Measurements from ENCODE around the gene EBF4. TPM values are rescaled to one million over a fixed set of nuclear protein-coding genes. Genes with fewer than 3 reads are reported as not detected.

The EBF4 gene
- total and polyA plus RNA-seq, 10 of the 15 experiments (the other 5 are each of a cell fraction or from before 2014, with no cell fraction given), result 0.13 TPM; not detected in 9

DNA sequence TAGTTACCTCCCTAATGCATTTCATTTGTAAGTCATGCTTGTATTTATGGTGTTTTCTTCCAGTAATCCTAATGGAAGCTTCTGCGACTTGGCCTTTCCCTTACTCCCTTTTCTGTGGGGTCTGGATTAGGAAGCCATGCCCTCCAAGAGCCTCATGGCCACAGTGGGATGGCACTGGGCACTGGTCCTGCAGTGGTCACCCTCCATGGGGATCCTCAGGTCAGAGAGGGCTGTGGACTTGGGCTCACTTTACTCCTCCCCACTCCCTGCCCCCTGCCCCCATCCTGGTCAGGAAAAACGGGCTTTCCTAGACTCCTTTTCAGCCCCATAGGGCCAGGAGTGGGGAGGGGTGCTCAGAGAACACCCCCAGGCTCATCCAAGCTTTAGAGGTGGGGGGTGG lies 49.9 kb downstream of the EBF4 start (continued):
- TF ChIP-seq, protein P1, sequence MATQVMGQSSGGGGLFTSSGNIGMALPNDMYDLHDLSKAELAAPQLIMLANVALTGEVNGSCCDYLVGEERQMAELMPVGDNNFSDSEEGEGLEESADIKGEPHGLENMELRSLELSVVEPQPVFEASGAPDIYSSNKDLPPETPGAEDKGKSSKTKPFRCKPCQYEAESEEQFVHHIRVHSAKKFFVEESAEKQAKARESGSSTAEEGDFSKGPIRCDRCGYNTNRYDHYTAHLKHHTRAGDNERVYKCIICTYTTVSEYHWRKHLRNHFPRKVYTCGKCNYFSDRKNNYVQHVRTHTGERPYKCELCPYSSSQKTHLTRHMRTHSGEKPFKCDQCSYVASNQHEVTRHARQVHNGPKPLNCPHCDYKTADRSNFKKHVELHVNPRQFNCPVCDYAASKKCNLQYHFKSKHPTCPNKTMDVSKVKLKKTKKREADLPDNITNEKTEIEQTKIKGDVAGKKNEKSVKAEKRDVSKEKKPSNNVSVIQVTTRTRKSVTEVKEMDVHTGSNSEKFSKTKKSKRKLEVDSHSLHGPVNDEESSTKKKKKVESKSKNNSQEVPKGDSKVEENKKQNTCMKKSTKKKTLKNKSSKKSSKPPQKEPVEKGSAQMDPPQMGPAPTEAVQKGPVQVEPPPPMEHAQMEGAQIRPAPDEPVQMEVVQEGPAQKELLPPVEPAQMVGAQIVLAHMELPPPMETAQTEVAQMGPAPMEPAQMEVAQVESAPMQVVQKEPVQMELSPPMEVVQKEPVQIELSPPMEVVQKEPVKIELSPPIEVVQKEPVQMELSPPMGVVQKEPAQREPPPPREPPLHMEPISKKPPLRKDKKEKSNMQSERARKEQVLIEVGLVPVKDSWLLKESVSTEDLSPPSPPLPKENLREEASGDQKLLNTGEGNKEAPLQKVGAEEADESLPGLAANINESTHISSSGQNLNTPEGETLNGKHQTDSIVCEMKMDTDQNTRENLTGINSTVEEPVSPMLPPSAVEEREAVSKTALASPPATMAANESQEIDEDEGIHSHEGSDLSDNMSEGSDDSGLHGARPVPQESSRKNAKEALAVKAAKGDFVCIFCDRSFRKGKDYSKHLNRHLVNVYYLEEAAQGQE (IDR thresholded peaks at IDR 0.05; ENCODE audit: low read depth, low read length), result no peak
- TF ChIP-seq EZH2 (IDR thresholded peaks at IDR 0.05; ENCODE audit: borderline replicate concordance, control insufficient read depth, low read depth, low read length) (no peak), ASH2L (IDR thresholded peaks at IDR 0.05; ENCODE audit: borderline replicate concordance, low read depth) (no peak), GATAD2B (conservative IDR thresholded peaks at IDR 0.05; ENCODE audit: low read depth) (no peak), NR2C1 (IDR thresholded peaks at IDR 0.05) (no peak), CREM (IDR thresholded peaks at IDR 0.05; ENCODE audit: low read depth) (no peak)
- TF ChIP-seq, protein P2, sequence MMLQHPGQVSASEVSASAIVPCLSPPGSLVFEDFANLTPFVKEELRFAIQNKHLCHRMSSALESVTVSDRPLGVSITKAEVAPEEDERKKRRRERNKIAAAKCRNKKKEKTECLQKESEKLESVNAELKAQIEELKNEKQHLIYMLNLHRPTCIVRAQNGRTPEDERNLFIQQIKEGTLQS (IDR thresholded peaks at IDR 0.05; ENCODE audit: borderline replicate concordance, extremely low read depth, low read depth, low read length), result no peak

DNA sequence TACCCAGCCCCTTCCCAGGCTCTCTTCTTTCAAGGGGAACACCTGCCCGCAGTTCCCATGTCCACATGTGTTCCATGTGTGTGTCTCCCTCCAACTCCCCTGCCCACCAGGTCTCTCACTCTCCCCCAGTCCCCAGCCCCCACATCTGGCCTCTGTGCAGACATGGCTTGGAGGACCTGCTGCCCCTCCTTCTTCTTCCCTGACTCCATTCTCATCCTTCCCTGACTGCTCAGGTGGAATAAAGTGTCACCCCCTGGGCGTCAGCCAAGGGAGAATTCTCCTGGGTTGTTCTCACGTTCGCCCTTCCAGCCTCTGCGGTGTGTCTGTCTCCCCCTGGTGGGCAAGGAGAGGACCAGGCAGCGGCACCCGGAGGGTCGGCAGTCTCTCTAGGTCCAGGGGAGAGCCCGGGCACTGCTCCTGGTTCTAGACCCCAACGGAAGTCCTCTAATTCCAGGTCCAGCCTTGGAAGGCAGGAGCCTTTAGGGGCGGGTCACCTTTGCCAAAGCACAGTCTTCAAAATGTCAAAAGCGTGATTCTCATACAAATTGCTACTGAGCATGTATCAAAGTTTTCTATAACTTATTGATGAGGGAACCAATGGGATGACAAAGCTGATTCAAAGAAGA lies 50.5 kb downstream of the EBF4 start:
- Histone ChIP-seq H3K27ac (ENCODE audit: control insufficient read depth, insufficient read depth) (no peak overlapping the region), H3K9ac (ENCODE audit: control insufficient read depth, insufficient read depth, low read length) (no peak overlapping the region), H3K4me1 (ENCODE audit: control insufficient read depth, insufficient read depth, low read length) (no peaks in the 10 kb centered on the region), H3K36me3 (ENCODE audit: control insufficient read depth in 2 of 2, insufficient read depth in 2 of 2, low read length in 1 of 2) (no peaks in the 10 kb centered on the region), H4K20me1 (ENCODE audit: control insufficient read depth, insufficient read depth) (no peaks in the 10 kb centered on the region), H3K4me3 (no peak overlapping the region), H2AFZ (ENCODE audit: control insufficient read depth, low read depth, low read length) (no peak overlapping the region; the same call in 1 of the 2 replicates), H3K27me3 (replicated peaks in 1 of 2; ENCODE audit: control insufficient read depth in 2 of 2, insufficient read depth in 2 of 2, low read length in 1 of 2) (no peaks in the 10 kb centered on the region; a peak in 2 of 4 replicates), H3K9me3 (replicated peaks; ENCODE audit: control insufficient read depth, insufficient read depth, low read length) (no peaks in the 10 kb centered on the region), H3K79me2 (ENCODE audit: control insufficient read depth, insufficient read depth, low read length) (no peaks in the 10 kb centered on the region), H3K4me2 (ENCODE audit: control insufficient read depth, insufficient read depth) (no peak overlapping the region)
- 1% methylated on average over 12 of the region's 12 CpGs for WGBS (ENCODE audit: insufficient coverage, insufficient replicate concordance, low lambda C conversion rate, missing lambda C conversion rate)
- in situ Hi-C loops (cut with MboI) (no loop called here), intact Hi-C loops (cut with micrococcal nuclease; ENCODE audit: unreplicated experiment) (loop anchor here (5.0 to 10.0 kb wide), 2 partner anchors 58 to 109 kb away; no protein-coding TSS in a partner anchor)
- ChIA-PET RAD21 (ENCODE audit: unreplicated experiment) (no interaction called here), CTCF (interaction anchor here (0.7 to 3.0 kb wide), 11 partner anchors 8 to 258 kb away, joined by 3 to 19 read pairs (median 4); no protein-coding TSS in a partner anchor), SMC1A (ENCODE audit: uncharacterized antibody, unreplicated experiment) (interaction anchor here (0.7 to 1.4 kb wide), 4 partner anchors 10 to 258 kb away, joined by 3 read pairs; no protein-coding TSS in a partner anchor), POLR2A (no interaction called here)
- peak; percentile 52 for FAIRE-seq
- no TSS peak for BruUV-seq (replicated peaks)
- peak; percentile 96 for ATAC-seq
- DNase-seq (ENCODE audit: low read depth, low spot score), result no peak
- TF ChIP-seq RELA (IDR thresholded peaks at IDR 0.05; ENCODE audit: borderline replicate concordance, partially characterized antibody) (no peak), RB1 (IDR thresholded peaks at IDR 0.05; ENCODE audit: borderline replicate concordance) (no peak), NFIC (IDR thresholded peaks at IDR 0.05; ENCODE audit: low read depth, low read length) (no peak), TAF1 (IDR thresholded peaks at IDR 0.05; ENCODE audit: borderline replicate concordance, low read depth, low read length) (no peak), BHLHE40 (IDR thresholded peaks at IDR 0.05; ENCODE audit: borderline replicate concordance in 1 of 2, low read depth in 2 of 2, low read length in 1 of 2) (peak; percentile 17 to 40; a peak in 1 of 4 replicates), HDGF (IDR thresholded peaks at IDR 0.05) (no peak), JUND (IDR thresholded peaks at IDR 0.05; ENCODE audit: low read depth, low read length) (no peak), MEF2A (IDR thresholded peaks at IDR 0.05; ENCODE audit: insufficient read depth, low read depth, low read length) (no peak)
- TF ChIP-seq, protein P3, sequence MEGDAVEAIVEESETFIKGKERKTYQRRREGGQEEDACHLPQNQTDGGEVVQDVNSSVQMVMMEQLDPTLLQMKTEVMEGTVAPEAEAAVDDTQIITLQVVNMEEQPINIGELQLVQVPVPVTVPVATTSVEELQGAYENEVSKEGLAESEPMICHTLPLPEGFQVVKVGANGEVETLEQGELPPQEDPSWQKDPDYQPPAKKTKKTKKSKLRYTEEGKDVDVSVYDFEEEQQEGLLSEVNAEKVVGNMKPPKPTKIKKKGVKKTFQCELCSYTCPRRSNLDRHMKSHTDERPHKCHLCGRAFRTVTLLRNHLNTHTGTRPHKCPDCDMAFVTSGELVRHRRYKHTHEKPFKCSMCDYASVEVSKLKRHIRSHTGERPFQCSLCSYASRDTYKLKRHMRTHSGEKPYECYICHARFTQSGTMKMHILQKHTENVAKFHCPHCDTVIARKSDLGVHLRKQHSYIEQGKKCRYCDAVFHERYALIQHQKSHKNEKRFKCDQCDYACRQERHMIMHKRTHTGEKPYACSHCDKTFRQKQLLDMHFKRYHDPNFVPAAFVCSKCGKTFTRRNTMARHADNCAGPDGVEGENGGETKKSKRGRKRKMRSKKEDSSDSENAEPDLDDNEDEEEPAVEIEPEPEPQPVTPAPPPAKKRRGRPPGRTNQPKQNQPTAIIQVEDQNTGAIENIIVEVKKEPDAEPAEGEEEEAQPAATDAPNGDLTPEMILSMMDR (IDR thresholded peaks at IDR 0.05 in 2 of 3, conservative IDR thresholded peaks at IDR 0.05 in 1 of 3; ENCODE audit: control insufficient read depth in 2 of 3, extremely low read depth in 1 of 3, insufficient read depth in 1 of 3, low read depth in 3 of 3, low read length in 3 of 3), result peak; percentile 84 to 95 (median 90)

Data from GM12878 (cell line).